NB4 (cell line): Measurements from ENCODE around the gene RAET1L.

Source experiments
- CTCF ChIP-seq: IDR thresholded peaks from one replicate; pipeline ENCODE4 v1.5.1; 2012; ENCODE audit warnings: low read depth, low read length
- POLR2A ChIP-seq: IDR thresholded peaks from 2 replicates; pipeline ENCODE4 v1.6.1; 2011; ENCODE audit warnings: mild to moderate bottlenecking; ENCODE audit not compliant: insufficient read length; ENCODE audit errors: extremely low read depth

GRCh38 chr6:150048099-150048498, 22.8 kb upstream of the RAET1L start:
- TF ChIP-seq CTCF, result no peak
- no peak for TF ChIP-seq POLR2A
